ENCODE results near the gene BICC1. TPM values are rescaled to one million over a fixed set of nuclear protein-coding genes. Genes with fewer than 3 reads are reported as not detected.

Gene BICC1
- total and polyA plus RNA-seq, 2 of the 8 experiments (the other 6 are each of a cell fraction or from before 2014, with no cell fraction given): 0.20 to 0.73 TPM

- H2BK15ac ChIP-seq (ENCODE audit: low read length): no peak overlapping the region
- no peaks in the 10 kb centered on the region for H3K27me3 ChIP-seq (replicated peaks in 1 of 4; ENCODE audit: control insufficient read depth in 3 of 4, extremely low read depth in 1 of 4, insufficient read depth in 3 of 4, low read length in 3 of 4)
- H3K23ac ChIP-seq (ENCODE audit: insufficient read length): no peak overlapping the region
- 100% methylated on average over 1 of the region's 1 CpG; no CpG with 5 or more reads in 1 of the 2 experiments for WGBS, 2 experiments (ENCODE audit: extremely low coverage in 1 of 2, insufficient coverage in 1 of 2, insufficient read length in 1 of 2, insufficient replicate concordance in 2 of 2, low coverage in 1 of 2, low lambda C conversion rate in 2 of 2, missing lambda C conversion rate in 1 of 2)
- no peak overlapping the region for H4K8ac ChIP-seq (ENCODE audit: extremely low read depth, insufficient read depth, low read length)
- no peak overlapping the region for H2BK5ac ChIP-seq (ENCODE audit: low read depth, low read length)
- no peak overlapping the region for H2BK12ac ChIP-seq (ENCODE audit: low read depth, low read length)
- H3K23me2 ChIP-seq (ENCODE audit: low read depth, low read length): no peaks in the 10 kb centered on the region; the same call in 1 of the 2 replicates
- no peak overlapping the region for H3K14ac ChIP-seq (ENCODE audit: insufficient read length)
- no peak for DNase-seq (ENCODE audit: low read depth in 1 of 2, low spot score in 2 of 2)
- H2AK5ac ChIP-seq (ENCODE audit: low read depth, low read length): no peak overlapping the region
- no peak overlapping the region for H3K18ac ChIP-seq (ENCODE audit: extremely low read depth, low read length)
- ChIA-PET CTCF (ENCODE audit: partially characterized antibody) (interaction anchor here (0.7 kb wide), 1 partner anchor 31 kb away, joined by 3 read pairs; no protein-coding TSS in a partner anchor), POLR2A (ENCODE audit: partially characterized antibody) (no interaction called here)
- no peak for FAIRE-seq
- no peak overlapping the region for H4K5ac ChIP-seq (ENCODE audit: insufficient read length, low read depth, low read length)
- no peaks in the 10 kb centered on the region for H4K20me1 ChIP-seq (replicated peaks in 1 of 2; ENCODE audit: control insufficient read depth in 1 of 2, insufficient read depth in 2 of 2, low read length in 2 of 2)
- H2AFZ ChIP-seq (ENCODE audit: low read length): no peak overlapping the region
- H2BK20ac ChIP-seq (ENCODE audit: low read length): no peak overlapping the region
- H3K36me3 ChIP-seq (ENCODE audit: control insufficient read depth in 2 of 4, insufficient read depth in 4 of 4, low read length in 3 of 4): no peaks in the 10 kb centered on the region
- no peak overlapping the region for H3K9ac ChIP-seq (replicated peaks in 1 of 4; ENCODE audit: extremely low read depth in 1 of 4, low read depth in 3 of 4, low read length in 3 of 4)
- no peak overlapping the region for H2BK120ac ChIP-seq (replicated peaks; ENCODE audit: low read depth, low read length)
- H3K79me2 ChIP-seq (ENCODE audit: control insufficient read depth in 1 of 2, insufficient read depth in 2 of 2, low read length in 2 of 2): no peaks in the 10 kb centered on the region
- H3K27ac ChIP-seq (ENCODE audit: low read depth, low read length): no peak overlapping the region
- H3K4ac ChIP-seq (replicated peaks; ENCODE audit: insufficient read length, low read depth, low read length): no peak overlapping the region
- no peak overlapping the region for H3K56ac ChIP-seq (replicated peaks; ENCODE audit: insufficient read length, low read depth, low read length)
- H3K9me3 ChIP-seq (ENCODE audit: insufficient read depth in 2 of 2, low read depth in 1 of 2, low read length in 1 of 2): no peaks in the 10 kb centered on the region
- no peak overlapping the region for H4K91ac ChIP-seq (replicated peaks; ENCODE audit: insufficient read length, low read length)
- H3K4me3 ChIP-seq (ENCODE audit: extremely low read depth in 1 of 4, insufficient read depth in 2 of 4, low read depth in 3 of 4, low read length in 4 of 4): no peak overlapping the region
- H3K4me2 ChIP-seq (ENCODE audit: insufficient read depth in 1 of 2, low read depth in 2 of 2, low read length in 2 of 2): no peak overlapping the region
- H3K4me1 ChIP-seq (replicated peaks in 1 of 4; ENCODE audit: control insufficient read depth in 3 of 4, insufficient read depth in 4 of 4, low read length in 3 of 4): no peaks in the 10 kb centered on the region
- no peaks in the 10 kb centered on the region for H3K79me1 ChIP-seq (ENCODE audit: low read depth, low read length)
- TF ChIP-seq MAFK (IDR thresholded peaks at IDR 0.05; ENCODE audit: low read depth, low read length) (no peak), RXRA (IDR thresholded peaks at IDR 0.05; ENCODE audit: insufficient read depth, low read depth, low read length) (no peak), KDM4A (IDR thresholded peaks at IDR 0.05; ENCODE audit: low read depth, low read length, severe bottlenecking) (no peak), TEAD4 (IDR thresholded peaks at IDR 0.05; ENCODE audit: low read depth, low read length) (no peak), ATF2 (IDR thresholded peaks at IDR 0.05; ENCODE audit: low read length) (no peak), YY1 (IDR thresholded peaks at IDR 0.05; ENCODE audit: low read depth, low read length) (no peak), BCL11A (IDR thresholded peaks at IDR 0.05; ENCODE audit: low read depth in 2 of 2, low read length in 2 of 2) (no peak), CBX8 (IDR thresholded peaks at IDR 0.05; ENCODE audit: borderline replicate concordance, low read depth, low read length) (no peak), SRF (IDR thresholded peaks at IDR 0.05; ENCODE audit: low read depth, low read length) (no peak), BACH1 (IDR thresholded peaks at IDR 0.05; ENCODE audit: low read length) (no peak), RNF2 (IDR thresholded peaks at IDR 0.05; ENCODE audit: borderline replicate concordance, low read depth, low read length, missing control alignments, poor library complexity, severe bottlenecking) (no peak)
Measured at GRCh38 chr10:58764087-58764747, 251.5 kb downstream of the BICC1 start.
